Measurements from ENCODE around the gene REXO1. TPM values are rescaled to one million over a fixed set of nuclear protein-coding genes. Genes with fewer than 3 reads are reported as not detected.

The REXO1 gene
- total and polyA plus RNA-seq, 2 of the 8 experiments (the other 6 are each of a cell fraction or from before 2014, with no cell fraction given): 42.4 to 44.3 TPM

GRCh38 chr19:1773184-1773583, 75.1 kb downstream of the REXO1 start (continued):
- no peak for TF ChIP-seq SRF (IDR thresholded peaks at IDR 0.05; ENCODE audit: low read depth, low read length)
- TF ChIP-seq HDAC2 (IDR thresholded peaks at IDR 0.05; ENCODE audit: borderline replicate concordance in 1 of 2, low read depth in 2 of 2, low read length in 2 of 2): no peak
- TF ChIP-seq YY1 (IDR thresholded peaks at IDR 0.05; ENCODE audit: low read depth, low read length): no peak
- TF ChIP-seq CHD7 (IDR thresholded peaks at IDR 0.05; ENCODE audit: insufficient replicate concordance, low read length): no peak
- no peak for TF ChIP-seq KDM5A (IDR thresholded peaks at IDR 0.05; ENCODE audit: low read length)
- TF ChIP-seq ASH2L (IDR thresholded peaks at IDR 0.05; ENCODE audit: low read length): no peak
- TF ChIP-seq EP300 (IDR thresholded peaks at IDR 0.05; ENCODE audit: borderline replicate concordance in 1 of 2, low read depth in 2 of 2, low read length in 2 of 2): no peak

All from H1 (cell line).